GM12878 (cell line): ENCODE data around the gene LDLRAP1. TPM values are rescaled to one million over a fixed set of nuclear protein-coding genes. Genes with fewer than 3 reads are reported as not detected.
"Not testable (repeated sequence)": the region's sequence is repeated elsewhere in the genome, so short reads cannot be mapped to it uniquely, and the experiment has no call there.

ENCODE experiments used
- ATAC-seq: fragments of 200-7000 bp; cut with Tn5 transposase; 3 replicates; pipeline ENCODE4 v1.9.1; 2020; ENCODE audit warnings: mild to moderate bottlenecking, moderate library complexity
- BruUV-seq: library from RNA; stranded (reverse); fragments of 400-500 nt; replicated peaks from 2 replicates; lab custom pipeline; 2021; lab: Mats Ljungman, UMichigan
- CTCF ChIA-PET: fragments of 300-600 bp; sonication (Branson Sonifier 250); formaldehyde crosslinking; extraction: SDS; loops from one replicate; lab custom pipeline; 2021; ENCODE audit warnings: inconsistent platforms; lab: Yijun Ruan, JAX
- POLR2A ChIA-PET: fragments of 350-600 bp; formaldehyde crosslinking; extraction: SDS; loops from one replicate; lab custom pipeline; 2021; ENCODE audit warnings: inconsistent platforms; lab: Charles Lee
- RAD21 ChIA-PET: fragments of 300-600 bp; sonication (Branson Sonifier 250); formaldehyde crosslinking; loops from one replicate; lab custom pipeline; 2023; ENCODE audit warnings: antibody characterized with exemption; ENCODE audit not compliant: unreplicated experiment; lab: Charles Lee
- SMC1A ChIA-PET: fragments of 300-600 bp; sonication (Branson Sonifier 250); formaldehyde crosslinking; loops from one replicate; lab custom pipeline; 2023; ENCODE audit not compliant: unreplicated experiment, uncharacterized antibody; lab: Charles Lee
- DNase-seq: peaks from one replicate; pipeline ENCODE4 v3.0.0-alpha.2; 2011; ENCODE audit warnings: low read depth, low spot score
- FAIRE-seq: peaks from 3 replicates; lab custom pipeline; 2011; peaks lifted over from hg19 to GRCh38; lab: Jason Lieb, UNC
- H2AFZ ChIP-seq: 2 replicates; pipeline ENCODE4 v1.6.0; 2011; ENCODE audit warnings: low read depth, low read length, control low read depth; ENCODE audit not compliant: control insufficient read depth
- H3K27ac ChIP-seq: 2 replicates; pipeline ENCODE4 v1.5.1; 2011; ENCODE audit warnings: control low read depth; ENCODE audit not compliant: control insufficient read depth, insufficient read depth
- H3K27me3 ChIP-seq, 2 experiments: replicated peaks in 1 of 2; 2 replicates each; pipeline versions ENCODE4 v1.6.0 to v1.6.1; 2011; ENCODE audit warnings: low read length in 1 of 2; ENCODE audit not compliant: control insufficient read depth in 2 of 2, insufficient read depth in 2 of 2
- H3K36me3 ChIP-seq, 2 experiments: 2 replicates each; pipeline ENCODE4 v1.5.1; 2011; ENCODE audit warnings: low read length in 1 of 2; ENCODE audit not compliant: control insufficient read depth in 2 of 2, insufficient read depth in 2 of 2
- H3K4me1 ChIP-seq: 2 replicates; pipeline ENCODE4 v1.6.1; 2011; ENCODE audit warnings: mild to moderate bottlenecking, low read length, moderate library complexity, mixed read lengths; ENCODE audit not compliant: control insufficient read depth, insufficient read depth
- H3K4me2 ChIP-seq: 2 replicates; pipeline ENCODE4 v1.6.0; 2011; ENCODE audit warnings: control low read depth; ENCODE audit not compliant: control insufficient read depth, insufficient read depth
- H3K4me3 ChIP-seq: fragments of 200-600 bp; sonication (generic); 2 replicates; pipeline ENCODE4 v1.5.1; 2016
- H3K79me2 ChIP-seq: 2 replicates; pipeline ENCODE4 v1.6.0; 2011; ENCODE audit warnings: low read length; ENCODE audit not compliant: control insufficient read depth, insufficient read depth
- H3K9ac ChIP-seq: 2 replicates; pipeline ENCODE4 v1.8.0; 2011; ENCODE audit warnings: low read length, control low read depth, mixed read lengths; ENCODE audit not compliant: control insufficient read depth, insufficient read depth
- H3K9me3 ChIP-seq: replicated peaks from 3 replicates; pipeline ENCODE4 v1.5.1; 2011; ENCODE audit warnings: mild to moderate bottlenecking, low read length; ENCODE audit not compliant: control insufficient read depth, insufficient read depth
- H4K20me1 ChIP-seq: 2 replicates; pipeline ENCODE4 v1.6.0; 2011; ENCODE audit not compliant: control insufficient read depth, insufficient read depth
- HDGF ChIP-seq: fragments of 450-650 bp; IDR thresholded peaks from 2 replicates; pipeline ENCODE4 v1.6.1; 2016; ENCODE audit warnings: antibody characterized with exemption
- NFXL1 ChIP-seq: fragments of 450-650 bp; IDR thresholded peaks from 2 replicates; pipeline ENCODE4 v1.6.1; 2017; ENCODE audit warnings: antibody characterized with exemption, mild to moderate bottlenecking, borderline replicate concordance
- RELB ChIP-seq: fragments of 450-650 bp; IDR thresholded peaks from 2 replicates; pipeline ENCODE4 v1.6.1; 2017; ENCODE audit warnings: low read depth, mild to moderate bottlenecking, moderate library complexity
- ZNF24 ChIP-seq: fragments of 450-650 bp; IDR thresholded peaks from 2 replicates; pipeline ENCODE4 v1.6.1; 2017; ENCODE audit warnings: antibody characterized with exemption, mild to moderate bottlenecking
- WGBS: methylation state at CpG from one replicate; pipeline ENCODE4 v1.1.6; 2016; ENCODE audit warnings: low lambda C conversion rate; ENCODE audit not compliant: insufficient replicate concordance, insufficient coverage; ENCODE audit errors: missing lambda C conversion rate; 5-methylcytosine and 5-hydroxymethylcytosine counted together
- in situ Hi-C: fragments of 300-500 bp; cut with MboI; formaldehyde crosslinking; loops from 9 replicates; pipeline ENCODE4 v1.14.3; 2018; ENCODE audit warnings: mixed read lengths
- intact Hi-C: fragments of 100-400 bp; cut with micrococcal nuclease; formaldehyde crosslinking; loops from one replicate; pipeline ENCODE4 v1.14.2; 2022; ENCODE audit not compliant: unreplicated experiment
- polyA plus RNA-seq, 11 experiments: library from polyadenylated mRNA; depleted of rRNA in 4 of 11; unstranded in 6 of 11; stranded (reverse) in 5 of 11; fragments of >200 nt; fragmentation: Nextera tagmentation in 4 of 11; fragmentation: Illumina TruSeq in 1 of 11; extraction: Ambion mirVana in 4 of 11; extraction: Trizol in 1 of 11; gene quantifications; 1 replicate in 1 of 11; 2 replicates in 10 of 11; pipeline versions ENCODE4 v1.2.1 to v1.2.3, GENCODE V29; 2011 to 2016; ENCODE audit warnings: inconsistent platforms in 2 of 11, missing spikeins in 2 of 11, low read depth in 1 of 11
- total RNA-seq, 4 experiments: library from RNA; depleted of rRNA in 3 of 4; stranded (reverse); fragments of >200 nt in 3 of 4; fragmentation: Illumina TruSeq in 1 of 4; extraction: Trizol in 1 of 4; gene quantifications; 2 replicates each; pipeline versions ENCODE4 v1.2.1 to v1.2.3, GENCODE V29; 2013 to 2021

Gene LDLRAP1
- total and polyA plus RNA-seq, 10 of the 15 experiments (the other 5 are each of a cell fraction or from before 2014, with no cell fraction given): 0.43 to 37.6 (median 22.0) TPM

GRCh38 chr1:25599969-25600610 is 56.7 kb downstream of the LDLRAP1 start (continued):
- 0 out of 2 replicates have a peak, but pooled peaks have one; percentile 6 for TF ChIP-seq ZNF24
- no peak for TF ChIP-seq HDGF
- no peak for TF ChIP-seq NFXL1
- 0 out of 2 replicates have a peak, but pooled peaks have one; percentile 19 for TF ChIP-seq RELB

GRCh38 chr1:25600971-25601699 is 57.7 kb downstream of the LDLRAP1 start:
- H2AFZ ChIP-seq, H3K27ac ChIP-seq, POLR2A ChIA-PET, SMC1A ChIA-PET, DNase-seq, intact Hi-C loops, H3K27me3 ChIP-seq, H3K9ac ChIP-seq, H3K36me3 ChIP-seq, in situ Hi-C loops, H3K79me2 ChIP-seq, H3K4me2 ChIP-seq, CTCF ChIA-PET, BruUV-seq, H3K9me3 ChIP-seq, ATAC-seq, H4K20me1 ChIP-seq, H3K4me3 ChIP-seq: not testable (repeated sequence)
- FAIRE-seq: peak; percentile 78
- WGBS: 71% methylated on average over 5 of the region's 5 CpGs
- peaks cover 15% of the 10 kb centered on the region for H3K4me1 ChIP-seq
- RAD21 ChIA-PET: interaction anchor here (1.1 kb wide), 1 partner anchor 218 kb away, joined by 4 read pairs; no protein-coding TSS in a partner anchor

- H3K9me3 ChIP-seq, RAD21 ChIA-PET, in situ Hi-C loops, intact Hi-C loops, ATAC-seq, H3K36me3 ChIP-seq, CTCF ChIA-PET, H3K4me3 ChIP-seq, DNase-seq, BruUV-seq, H3K27me3 ChIP-seq, H3K27ac ChIP-seq, H3K79me2 ChIP-seq, H3K4me2 ChIP-seq, SMC1A ChIA-PET, H3K9ac ChIP-seq, FAIRE-seq, POLR2A ChIA-PET, H4K20me1 ChIP-seq, H2AFZ ChIP-seq: not testable (repeated sequence)
- WGBS: 86% methylated on average over 7 of the region's 55 CpGs
- H3K4me1 ChIP-seq: peaks cover 21% of the 10 kb centered on the region
Measured at GRCh38 chr1:25603779-25604538, 60.6 kb downstream of the LDLRAP1 start.
